Epidermal melanocyte (primary cell): ENCODE measurements around the gene GALK2.

ENCODE experiments used
- DNase-seq: peaks from one replicate; pipeline ENCODE4 v3.0.0; 2011; ENCODE audit warnings: low spot score; ENCODE audit not compliant: insufficient read length

Gene GALK2

DNA sequence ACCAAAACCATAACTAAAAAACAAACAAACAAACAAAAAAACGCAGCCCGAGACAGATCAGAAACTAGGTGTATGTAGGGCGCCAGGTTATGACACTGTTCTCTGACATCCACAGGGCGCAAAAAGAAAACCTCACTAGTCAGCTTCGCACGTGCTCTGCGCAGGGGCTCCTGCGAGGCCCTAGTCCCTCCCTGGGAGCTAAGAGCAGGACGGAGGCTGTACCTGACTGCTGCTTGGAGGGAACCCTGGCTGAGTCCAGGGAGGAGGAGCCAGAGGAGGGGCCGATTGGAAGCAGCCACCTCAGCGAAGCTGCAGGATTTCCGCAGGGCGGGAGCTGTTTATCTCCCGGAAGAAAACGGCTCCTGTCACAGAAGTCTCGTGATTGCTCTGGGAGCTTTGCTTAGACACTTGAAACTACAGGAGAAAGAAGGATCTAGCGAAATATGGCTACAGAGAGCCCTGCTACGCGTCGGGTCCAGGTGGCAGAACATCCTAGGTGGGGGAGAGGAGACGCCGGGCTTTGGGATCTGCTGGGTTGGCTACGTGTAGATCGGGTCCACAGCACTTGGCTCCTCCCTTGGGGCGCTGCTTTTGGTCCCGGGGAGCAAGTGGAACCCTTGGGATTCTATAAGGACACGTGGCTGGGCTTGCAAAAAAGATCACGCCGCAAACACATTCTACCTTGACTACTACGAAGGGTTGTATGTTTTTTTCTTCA lies at the start of gene GALK2:
Gene GALK2 (plus strand): TSS at position 368 of the 718 bp plus-strand sequence. CDS start 76 bp downstream, at position 444.
- peak; percentile 30 for DNase-seq

DNA sequence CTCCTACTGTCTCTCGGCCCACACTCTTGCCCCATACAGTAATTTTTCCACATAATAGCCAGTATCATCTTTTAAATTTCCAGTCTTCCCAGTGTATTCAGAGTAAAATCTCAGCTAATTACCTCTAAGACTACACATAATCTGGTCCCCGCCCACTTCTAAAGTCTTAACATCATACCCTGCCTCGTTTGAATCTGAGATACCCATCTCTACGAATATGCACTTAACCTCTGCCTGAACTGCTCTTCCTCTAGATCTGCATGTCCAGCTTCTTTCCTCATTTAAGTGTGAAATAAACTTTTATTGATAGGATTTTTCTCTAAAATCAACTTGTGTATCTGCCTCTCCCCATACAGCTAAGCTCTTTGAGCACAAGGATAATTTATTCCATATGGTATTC lies 49.2 kb upstream of the GALK2 start:
- no peak for DNase-seq

DNA sequence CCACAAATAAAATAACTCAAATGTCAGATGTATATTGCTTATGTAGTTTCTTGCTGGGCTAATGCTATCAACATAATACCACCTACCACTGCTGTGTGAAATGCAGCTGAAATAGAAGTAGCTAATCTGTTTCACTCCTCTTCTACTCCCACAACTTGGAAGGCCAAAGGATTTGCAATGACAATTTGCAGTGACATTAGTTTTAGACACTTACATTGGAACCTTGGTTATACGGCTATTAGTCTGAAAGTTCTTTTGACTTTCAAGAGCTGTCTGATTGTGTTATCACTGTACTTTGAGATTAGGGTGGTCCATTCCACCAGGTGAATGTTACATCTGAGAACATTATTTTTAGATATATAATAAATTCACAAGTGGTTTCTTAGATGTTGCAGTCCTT lies 48.1 kb upstream of the GALK2 start:
- no peak for DNase-seq

DNA sequence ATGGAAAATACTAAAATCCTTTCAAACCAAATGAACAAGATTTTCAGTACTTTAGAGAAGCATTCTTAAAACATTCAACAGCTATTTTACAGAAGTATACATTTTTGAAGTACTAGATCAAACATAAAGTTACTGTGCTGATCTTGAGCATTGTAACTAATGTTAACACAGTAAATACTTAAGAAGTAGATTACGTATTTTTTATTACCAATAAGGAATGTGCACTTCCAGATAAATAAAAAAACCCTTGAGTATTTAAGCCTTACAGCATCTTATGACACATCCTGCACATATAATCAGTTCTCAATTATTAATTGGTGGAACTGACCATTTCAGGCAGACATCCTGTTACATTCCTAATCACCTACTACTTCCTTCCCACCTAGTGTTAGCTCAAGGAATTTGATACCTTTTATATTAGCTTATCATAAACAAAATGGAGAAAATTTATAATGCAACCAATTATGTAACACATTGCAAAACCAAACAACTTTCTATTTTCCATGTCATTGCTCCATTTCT lies 47.4 kb upstream of the GALK2 start:
- DNase-seq = no peak

DNA sequence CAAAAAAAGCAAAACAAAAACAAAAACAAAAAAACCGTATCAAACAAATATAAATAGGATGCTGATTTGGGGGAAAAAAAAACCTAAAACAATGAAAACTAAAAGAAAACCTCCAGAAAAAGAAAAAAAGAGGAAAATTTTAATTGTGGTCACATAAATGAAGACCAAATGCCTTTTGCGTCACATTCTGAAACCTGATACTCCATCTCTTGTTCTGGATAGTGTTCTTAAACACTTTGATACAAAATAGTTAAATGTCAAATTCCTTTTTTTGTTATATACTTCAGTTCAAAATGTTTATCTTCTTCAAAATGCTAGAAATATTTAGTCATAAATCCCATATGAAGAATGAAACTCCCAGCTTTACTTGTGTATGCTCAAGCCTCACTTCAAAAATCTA lies 45.7 kb upstream of the GALK2 start:
- no peak for DNase-seq

DNA sequence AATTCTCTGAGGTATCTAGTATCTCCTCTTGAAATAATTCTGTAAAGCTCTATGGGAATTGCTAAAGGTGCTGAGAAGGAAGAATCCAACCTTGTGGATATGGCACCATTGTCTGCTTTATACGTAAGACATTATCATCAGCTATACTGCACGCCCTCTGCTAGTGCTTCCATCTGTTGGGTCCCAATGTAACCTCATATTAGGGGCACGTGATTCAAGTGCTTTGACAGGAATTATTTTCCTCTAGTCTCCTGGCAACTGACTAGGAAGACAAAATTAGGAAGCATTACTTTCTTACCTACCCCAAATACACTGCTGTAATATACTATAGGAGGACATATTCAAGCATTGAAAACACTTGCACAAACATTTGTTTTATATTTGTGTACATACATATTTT lies 38.6 kb upstream of the GALK2 start:
- DNase-seq = no peak

DNA sequence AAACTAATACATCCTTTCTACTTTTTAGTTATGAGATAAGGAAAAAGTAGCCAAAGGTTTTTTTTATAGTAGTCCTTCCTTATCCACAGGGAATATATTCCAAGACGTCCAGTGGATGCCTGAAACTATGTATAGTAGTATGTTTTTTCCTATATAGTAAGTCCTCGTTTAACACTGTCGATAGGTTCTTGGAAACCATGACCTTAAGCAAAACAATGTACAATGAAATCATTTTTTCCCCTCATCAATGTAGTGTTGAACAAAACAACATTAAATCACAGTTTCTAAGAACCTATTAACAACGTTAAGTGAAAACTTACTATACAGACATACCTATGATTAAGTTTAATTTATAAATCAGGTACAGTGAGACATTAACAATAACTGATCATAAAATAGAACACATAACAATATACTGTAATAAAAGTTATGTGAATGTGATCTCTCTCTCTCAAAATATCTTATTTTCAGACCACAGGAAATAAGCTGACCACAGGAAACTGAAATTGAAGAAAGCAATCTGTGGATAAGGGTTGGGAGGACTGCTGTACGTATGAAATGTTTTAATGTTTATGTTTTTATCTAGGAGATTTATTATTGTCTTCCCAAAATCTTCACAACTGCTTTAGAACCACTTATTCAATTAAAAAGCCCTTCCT lies 35.2 kb upstream of the GALK2 start:
- no peak for DNase-seq

DNA sequence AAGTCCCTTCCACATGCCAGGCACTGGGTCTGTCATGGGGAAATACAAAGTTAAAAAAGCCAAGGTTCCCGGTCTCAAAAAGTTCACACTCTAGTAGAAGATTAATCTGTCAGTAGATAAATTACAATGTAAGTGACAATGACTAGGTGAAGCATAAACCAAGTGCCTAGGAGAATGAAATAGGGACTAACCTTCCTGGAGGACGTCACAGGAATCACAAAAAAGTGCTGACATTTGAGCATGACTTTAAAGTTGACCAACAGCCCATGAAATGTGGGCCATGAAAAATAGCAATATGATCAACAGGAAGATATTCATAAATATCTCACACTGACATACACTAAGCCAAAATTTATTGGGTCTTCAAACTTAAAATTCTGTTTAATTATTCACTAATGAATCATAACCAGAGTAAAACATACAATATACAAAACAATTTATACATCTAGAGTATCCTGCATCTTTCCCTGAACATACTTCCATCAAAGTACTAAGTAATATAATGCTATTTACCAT lies 34.6 kb upstream of the GALK2 start:
- DNase-seq = no peak

DNA sequence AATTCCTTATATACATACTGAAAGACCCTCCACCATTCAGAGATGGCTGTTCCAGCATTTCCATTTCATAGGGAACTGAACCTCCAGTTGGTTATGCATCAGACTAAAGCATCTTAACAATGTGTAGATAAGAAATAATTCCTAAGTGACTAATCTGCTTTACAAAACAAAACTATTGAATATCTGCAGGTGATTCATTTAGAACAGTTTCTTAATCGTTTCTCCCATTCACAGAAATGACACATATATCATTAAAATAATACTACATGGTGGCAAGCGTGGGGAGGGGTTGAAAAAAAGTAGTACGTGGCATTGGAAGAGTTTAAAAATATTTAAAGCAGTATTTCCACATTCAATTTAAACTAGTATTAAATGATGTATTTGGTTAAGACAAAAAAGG lies 34.1 kb upstream of the GALK2 start:
- DNase-seq = no peak

DNA sequence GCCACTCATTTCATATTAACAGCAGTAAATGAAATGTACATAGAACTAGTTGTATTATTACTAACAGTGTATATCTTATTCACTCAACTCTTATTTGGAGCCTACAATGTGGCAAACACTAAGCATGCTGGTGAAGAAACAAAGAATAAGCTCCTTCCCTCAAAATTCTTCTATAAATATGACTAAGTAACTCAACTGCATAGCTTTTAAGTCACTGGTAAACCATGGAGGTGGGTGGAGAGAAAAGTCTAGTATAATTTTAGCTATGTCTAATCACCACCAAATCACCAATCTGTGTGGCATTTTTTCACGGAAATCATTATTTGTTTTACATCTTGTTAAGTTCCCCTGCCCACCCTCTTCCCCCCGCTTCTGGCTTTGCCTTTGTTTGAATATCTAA lies 32.2 kb upstream of the GALK2 start:
- DNase-seq = no peak

DNA sequence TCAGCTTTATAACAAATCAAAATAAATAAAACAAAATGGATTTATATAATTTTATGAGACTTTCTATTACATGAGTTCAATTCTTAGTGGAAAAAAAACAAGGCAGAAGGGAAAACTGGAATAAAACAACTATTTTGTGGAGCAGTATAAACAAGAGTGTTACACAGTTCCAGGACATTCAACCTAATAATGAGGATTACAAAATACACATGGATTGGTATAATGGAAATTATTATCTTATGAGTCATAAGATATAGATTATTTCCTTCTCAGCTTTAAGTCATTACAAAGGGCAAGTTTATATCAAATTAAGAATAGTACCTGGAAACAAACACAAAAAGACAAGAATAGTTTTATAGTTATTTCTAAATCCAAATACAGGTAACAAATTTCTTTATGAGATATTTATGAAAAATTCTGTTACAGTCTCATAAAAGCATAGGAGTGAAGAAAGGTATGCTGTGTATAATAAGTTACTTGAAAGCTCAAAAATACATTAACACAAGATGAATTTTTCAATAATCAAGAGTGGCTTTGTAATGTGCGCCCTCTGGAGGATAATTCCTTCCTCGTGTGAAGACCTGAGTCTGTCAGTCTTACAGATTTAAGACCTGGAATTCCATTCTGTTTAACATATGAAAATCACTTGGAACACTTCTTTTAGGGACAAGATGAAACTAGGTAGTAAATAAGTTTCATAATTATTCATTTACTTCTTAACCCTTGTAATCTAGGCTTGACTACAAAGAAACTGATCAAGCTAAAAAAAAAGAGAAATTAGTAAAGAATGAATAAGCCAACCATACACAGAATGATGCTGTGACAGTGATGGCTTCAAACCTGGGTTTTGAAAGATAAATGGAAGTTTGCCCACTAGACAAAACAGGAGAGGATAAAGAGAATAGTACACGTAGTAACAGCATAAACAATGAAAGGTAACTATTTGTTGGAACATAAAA lies 24.1 kb upstream of the GALK2 start:
- DNase-seq = no peak

DNA sequence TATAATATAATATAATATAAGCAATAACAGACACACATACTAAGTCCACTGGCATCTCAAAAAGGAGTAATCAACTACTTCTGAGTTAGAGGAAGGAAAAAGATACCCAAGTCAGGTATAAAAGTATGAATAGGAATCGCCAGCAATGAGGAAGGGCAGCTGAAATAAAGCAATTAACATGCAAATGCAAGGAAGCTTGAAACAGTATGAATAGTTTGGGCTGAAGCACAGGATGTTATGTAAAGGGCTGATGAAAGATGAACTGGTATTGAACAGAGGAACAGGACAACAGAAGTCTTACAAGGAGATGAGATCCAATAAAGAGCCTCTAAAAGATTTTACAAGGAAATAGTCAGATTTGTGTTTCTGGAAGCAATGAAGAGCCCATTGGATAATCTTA lies 21.7 kb upstream of the GALK2 start:
- DNase-seq = no peak

DNA sequence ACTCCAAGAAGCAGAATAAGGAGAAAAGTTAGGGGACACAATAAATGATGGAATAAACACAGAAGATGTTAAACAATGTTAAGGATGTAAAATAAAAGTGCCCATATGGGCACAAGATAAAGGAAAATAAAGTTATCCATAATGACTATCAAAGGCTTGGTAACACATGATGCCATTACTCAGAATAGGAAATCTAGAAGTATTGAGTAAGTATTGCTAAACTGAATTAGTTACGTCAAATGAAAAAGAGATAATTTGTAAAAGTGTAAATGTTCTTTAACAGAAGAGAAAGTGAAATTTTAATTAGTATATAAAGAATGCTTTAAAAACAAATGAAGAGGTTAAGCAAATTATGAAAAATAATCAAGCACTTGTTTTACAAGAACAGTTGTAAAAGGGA lies 21.3 kb upstream of the GALK2 start:
- no peak for DNase-seq

DNA sequence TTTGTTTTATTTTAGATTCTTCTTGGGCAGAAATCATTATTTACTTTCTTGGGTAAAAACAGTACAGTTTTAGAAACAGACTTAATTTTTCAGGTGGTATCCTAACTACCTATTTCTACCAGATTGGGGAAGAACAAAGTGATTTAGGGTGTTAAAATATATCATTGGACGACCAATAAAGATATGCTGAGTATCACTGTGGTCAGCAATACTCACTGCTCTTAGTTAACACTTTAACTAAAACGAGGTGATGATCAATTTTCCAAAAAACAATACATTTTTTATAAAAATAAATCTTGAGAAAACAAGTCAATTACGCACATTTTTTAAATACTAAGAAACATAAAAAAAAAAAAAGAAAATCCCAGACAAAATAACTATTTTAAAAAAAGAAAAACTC lies 18.2 kb upstream of the GALK2 start:
- no peak for DNase-seq

DNA sequence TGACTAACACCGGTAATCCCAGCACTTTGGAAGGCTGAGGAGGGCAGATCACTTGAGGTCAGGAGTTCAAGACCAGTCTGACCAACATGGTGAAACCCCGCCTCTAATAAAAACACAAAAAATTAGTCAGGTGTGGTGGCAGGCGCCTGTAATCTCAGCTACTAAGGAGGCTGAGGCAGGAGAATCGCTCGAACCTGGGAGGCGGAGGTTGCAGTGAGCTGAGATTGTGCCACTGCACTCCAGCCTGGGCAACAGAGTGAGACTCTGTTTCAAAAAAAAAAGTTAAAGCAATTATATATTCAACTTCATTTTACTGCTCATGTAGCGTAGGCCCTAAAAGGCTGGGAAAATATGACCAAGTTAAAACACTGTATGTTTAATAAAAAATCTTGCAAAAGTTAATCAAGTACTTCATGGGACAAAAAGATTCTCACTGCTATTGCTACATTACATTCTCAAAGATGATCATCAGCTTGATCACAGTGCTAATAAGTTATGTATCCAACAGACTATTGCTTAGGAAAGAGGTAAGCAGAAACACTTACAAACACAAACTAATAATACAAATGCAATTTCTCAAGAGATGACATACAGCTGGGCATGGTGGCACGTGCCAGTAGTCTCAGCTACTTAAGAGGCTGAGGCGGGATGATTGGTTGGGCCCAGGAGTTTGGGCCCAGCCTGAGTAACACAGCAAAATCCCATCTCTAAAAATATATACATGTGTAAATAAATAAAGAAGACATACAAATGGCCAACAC lies 17.3 kb upstream of the GALK2 start:
- no peak for DNase-seq

DNA sequence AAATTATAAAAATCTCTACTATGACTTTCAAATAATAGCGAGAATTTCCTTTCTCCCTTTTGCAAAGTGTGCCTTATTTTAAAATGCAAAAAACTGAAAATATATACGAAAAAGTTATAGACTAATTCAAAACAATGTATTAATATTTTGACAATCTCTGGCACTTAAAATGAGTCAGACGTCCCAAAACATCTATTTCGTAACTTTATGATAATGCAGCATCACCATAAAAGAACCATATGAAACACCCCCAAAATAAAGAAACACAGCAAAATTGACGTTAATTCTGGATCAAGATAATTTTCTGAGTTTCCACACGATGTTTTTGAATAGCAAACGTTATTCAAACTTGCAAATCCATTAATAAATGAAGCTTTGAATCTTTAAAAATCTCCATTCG lies 15.7 kb upstream of the GALK2 start:
- DNase-seq = no peak

DNA sequence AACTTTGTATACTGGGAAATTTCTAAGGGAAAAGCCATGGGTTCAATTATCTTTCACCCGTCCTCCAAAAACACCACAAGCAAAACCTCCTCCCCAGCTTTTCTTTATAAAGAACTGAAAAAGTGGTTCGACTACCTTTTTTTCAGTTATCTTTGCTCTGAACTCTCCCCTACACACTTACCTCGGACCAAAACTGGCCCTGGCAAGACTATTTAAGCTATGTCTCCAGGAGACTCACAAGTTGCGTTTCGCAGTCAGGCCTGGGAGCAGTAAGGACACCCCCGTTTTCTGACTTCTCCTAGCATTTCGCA lies 15.3 kb upstream of the GALK2 start:
- DNase-seq = no peak

DNA sequence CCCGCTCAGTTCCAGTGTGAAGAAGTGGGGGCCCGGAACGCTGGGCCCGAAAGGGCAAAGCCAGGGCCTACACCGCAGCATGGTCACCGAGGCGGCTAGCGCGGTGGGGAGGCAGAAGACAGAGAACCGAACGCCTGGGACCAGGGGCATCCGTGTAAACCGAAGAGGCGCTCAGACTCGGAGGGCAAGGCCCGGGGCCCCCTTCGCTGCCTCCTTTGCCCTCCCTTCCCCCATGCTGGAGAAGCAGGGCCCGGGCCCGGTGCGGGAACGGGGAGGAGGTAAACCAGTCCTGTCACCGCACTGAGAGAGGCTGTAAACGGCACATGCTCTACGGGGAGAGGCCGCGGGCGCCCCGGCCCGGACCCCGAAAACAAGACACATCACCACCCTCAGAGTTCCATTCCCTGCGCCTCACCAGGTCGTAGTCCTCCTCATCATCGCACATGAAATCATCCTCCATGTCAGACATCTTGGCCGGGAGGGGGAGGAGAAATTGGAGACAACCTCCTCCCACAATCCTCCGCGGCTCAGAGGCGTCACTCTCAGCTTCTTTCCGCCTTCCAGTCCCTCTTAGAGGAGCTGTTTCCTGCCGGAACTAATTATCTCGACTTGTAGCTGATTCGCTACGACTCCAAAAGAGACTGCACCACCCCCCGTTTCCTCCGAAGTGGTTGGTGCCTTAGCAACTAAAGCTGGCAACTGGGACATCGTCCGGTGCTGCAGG lies 14.8 kb upstream of the GALK2 start, which contains the start of gene COPS2:
Gene COPS2 (minus strand): TSS at position 490 of the 724 bp plus-strand sequence. CDS start 21 bp downstream, at position 469.
- DNase-seq = peak; percentile 80

DNA sequence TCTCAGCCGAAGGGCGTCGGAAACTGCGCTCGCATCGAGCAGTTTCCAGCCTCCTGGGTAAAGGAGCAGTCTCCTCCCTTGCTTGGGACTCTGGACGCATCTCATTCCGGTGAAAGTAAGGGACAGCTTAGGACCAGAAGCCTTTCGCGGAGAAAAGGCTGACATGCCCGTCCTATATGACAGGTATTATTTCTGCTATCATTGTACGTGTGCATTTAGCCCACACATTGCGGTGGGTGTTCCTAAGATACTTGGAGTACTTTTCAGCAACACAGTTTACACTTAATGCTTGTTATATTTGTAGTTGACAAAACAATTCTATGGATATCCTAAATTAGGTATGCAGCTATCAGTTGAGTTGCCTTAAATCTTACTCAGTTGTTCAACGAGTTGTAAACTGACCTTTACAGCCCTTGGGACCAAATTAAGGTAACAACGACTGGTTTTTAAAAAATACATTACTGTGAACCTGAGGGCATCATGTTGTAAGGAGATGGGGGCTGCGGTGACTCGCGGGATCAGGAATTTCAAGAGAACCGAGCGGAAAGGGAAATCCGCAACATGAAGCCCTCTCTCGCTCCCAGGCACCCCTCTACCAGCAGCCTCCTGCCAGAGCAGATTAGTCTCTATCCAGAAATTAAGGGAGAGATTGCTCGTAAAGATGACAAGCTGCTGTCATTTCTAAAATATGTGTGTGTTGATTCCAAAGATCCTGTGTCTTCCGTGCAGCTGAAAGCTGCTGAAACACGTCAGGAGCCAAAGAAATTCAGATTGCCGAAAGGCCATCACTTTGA lies 14.0 kb upstream of the GALK2 start:
- no peak for DNase-seq
